ENCODE results near the gene C12orf76.
"Not testable (repeated sequence)": the region's sequence is repeated elsewhere in the genome, so short reads cannot be mapped to it uniquely, and the experiment has no call there.

The C12orf76 gene

GRCh38 chr12:110048242-110049027 is at the start of gene C12orf76:
C12orf76 (minus strand) TSS chr12:110048522; CDS start chr12:110048495, 27 bp downstream.
- DNase-seq = peak; percentile 66

DNA sequence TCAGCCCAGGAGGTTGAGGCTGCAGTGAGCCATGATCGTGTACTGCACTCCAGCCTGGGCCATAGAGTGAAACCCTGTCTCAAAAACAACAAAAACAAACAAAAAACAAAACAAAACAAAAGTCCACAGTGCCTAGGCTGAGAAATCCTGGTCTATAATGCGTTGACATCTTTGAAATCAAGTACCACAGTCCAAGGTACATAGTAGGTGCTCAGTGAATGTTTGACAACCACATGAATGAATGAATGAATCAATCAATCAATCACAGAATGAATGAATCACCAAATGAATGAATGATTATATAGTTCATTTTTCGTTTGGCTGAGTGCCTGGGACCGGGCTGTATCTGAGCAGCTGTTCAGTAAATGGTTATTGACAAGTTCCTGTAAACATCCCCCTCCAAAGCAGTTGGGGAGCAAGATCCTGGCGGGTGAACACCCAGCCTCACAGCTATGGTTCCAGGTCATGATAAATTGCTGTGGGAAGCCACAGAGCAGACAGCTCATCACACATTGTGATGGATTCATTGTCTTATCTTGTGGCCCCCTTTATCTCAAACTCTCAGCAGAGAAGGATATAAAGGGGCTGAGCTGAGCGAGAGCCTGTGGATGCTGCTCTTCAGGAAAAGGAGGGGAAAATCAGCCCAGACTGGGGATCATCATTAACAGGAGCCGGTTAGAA is 45.4 kb upstream of the C12orf76 start:
- no peak for DNase-seq

DNA sequence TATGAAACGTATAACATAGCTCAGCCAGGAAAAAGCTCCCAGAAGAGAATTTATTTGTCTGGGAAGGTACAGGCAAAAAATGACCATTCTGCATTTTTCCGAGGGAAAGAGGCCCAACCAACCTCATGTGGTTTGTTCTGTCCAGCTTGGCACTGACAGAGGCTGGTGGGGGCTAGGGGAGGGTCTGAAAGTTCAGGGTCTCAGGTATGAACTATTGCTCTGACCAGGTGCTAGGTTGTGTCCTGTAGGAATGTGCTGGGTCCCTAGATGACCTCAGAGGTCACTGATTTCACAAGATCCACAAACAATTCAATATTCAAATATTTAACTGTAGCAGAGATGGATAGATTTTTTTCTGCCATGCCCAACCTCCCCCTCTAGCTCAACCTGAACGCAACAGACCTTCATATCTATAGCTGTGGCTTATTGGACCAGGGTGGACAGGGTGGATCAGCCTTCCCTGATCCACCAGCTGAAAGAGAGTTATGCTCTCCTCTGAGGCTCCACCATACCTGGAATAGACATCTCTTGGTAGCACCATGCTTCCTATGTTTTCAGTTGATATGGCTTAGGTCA is 42.9 kb upstream of the C12orf76 start:
- DNase-seq = no peak

DNA sequence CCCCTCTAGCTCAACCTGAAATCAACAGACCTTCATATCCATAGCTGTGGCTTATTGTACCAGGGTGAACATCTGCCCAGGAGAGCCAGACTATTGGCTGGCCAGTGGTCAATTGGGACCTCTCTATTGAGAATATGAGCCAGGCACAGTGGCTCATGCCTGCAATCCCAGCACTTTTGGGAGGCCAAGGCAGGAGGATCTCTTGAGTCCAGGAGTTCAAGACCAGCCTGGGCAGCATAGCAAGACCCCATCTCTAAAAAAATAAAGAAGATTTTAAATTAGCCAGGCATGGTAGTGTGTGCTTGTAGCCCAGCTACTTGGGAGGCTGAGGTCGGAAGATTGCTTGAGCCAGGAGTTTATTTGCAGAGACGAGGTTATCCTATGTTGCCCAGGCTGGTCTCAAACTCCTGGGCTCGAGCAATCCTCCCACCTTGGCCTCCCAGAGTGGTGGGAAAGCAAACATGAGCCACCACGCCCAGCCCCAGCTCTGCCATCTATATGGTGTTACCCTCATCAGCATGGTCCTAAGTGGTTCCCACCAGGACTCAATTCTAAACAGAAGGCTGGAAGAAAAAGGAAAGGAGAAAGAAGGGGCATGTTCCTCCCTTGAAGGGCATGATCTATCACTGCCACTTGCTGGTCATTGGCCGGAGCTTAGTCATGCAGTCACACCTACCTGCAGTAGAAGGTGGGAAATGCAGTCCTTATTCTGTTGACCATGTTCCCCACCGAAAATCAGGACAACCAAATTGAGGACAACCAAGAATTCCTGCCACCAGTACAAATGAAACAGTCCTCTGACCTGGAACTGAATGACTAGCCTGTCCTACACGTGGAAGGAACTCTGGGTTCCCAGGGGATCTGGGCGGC is 42.2 kb upstream of the C12orf76 start:
- DNase-seq = no peak

- no peak for DNase-seq
These were observed 40.6 kb upstream of the C12orf76 start for GRCh38 chr12:110088936-110089335.

DNA sequence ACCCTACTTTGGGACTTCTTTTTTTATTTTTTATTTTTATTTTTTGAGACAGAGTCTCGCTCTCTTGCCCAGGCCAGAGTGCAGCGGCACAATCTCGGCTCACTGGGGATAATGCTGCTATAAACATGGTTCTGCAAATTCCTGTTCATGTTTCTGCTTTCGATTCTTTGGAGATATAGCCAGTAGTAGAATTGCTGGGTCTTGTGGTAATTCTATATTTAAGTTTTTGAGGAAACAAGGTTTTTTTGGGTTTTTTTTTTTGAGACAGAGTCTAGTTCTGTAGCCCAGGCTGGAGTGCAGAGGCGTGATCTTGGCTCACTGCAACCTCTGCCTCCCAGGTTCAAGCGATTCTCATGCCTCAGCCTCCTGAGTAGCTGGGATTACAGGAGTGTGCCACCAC is 39.9 kb upstream of the C12orf76 start:
- not testable (repeated sequence) for DNase-seq

GRCh38 chr12:110084314-110085015 is 36.1 kb upstream of the C12orf76 start:
- no peak for DNase-seq

- DNase-seq = no peak
These were observed 32.1 kb upstream of the C12orf76 start for GRCh38 chr12:110080410-110080809.

DNA sequence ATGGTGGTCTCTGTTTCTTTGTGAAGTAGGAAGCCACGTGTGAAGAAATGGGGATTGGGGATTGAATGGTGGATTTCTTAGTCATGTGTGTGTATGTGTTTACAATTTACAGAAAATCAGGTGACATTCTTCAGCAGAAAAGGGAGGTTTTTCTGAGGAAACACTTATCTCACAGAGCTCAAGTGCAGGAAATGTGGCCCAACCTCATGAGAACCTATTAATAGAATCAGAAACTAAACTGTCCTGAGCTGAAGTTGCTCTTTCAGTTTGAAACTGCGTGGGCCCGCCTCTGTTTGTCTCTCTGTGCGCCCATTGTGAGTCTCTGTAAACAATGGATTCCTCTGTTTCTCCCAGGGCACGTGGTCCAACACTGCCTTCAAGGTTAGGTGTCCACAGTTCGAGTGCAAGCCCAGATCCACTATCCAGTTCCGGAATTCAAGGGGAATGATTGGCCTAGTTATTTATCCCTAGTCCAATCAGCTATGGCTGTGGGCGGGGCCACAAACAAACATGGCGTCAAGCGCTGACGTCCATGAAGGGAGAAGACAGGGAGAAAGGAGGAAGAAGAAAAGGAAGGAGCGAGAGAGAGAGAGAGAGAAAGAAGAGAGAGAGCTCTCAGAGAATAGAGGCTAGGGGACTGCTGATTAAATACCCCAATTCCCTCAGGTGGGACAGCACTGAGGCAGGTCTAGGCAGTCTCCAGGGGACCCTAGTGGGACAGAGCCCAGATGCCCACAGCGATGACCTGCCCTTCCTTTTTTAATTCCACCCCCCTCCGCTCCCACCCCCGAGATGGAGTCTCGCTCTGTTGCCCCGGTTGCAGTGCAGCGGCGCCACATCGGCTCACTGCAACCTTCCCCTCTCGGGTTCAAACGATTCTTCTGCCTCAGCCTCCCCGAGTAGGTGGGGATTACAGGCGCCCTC is 31.4 kb upstream of the C12orf76 start:
- no peak for DNase-seq

DNA sequence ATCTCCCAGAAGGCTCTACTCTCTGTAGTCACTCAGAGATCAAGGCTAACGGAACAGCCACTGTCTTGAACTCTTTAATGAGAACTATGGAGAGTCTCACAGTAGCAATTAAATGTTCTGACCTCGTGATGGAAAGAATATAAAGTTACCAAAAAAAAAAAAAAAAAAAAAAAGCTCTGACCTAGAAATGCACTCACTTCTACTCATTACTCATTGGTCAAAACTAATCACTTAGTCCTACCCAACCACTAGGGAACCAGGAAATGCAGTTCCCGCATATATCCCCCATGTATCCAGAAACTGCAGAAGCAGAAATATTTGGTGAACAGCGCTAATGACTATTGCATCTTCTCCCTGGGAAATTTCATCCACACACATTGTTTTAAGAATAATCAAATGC is 29.5 kb upstream of the C12orf76 start:
- DNase-seq = no peak

DNA sequence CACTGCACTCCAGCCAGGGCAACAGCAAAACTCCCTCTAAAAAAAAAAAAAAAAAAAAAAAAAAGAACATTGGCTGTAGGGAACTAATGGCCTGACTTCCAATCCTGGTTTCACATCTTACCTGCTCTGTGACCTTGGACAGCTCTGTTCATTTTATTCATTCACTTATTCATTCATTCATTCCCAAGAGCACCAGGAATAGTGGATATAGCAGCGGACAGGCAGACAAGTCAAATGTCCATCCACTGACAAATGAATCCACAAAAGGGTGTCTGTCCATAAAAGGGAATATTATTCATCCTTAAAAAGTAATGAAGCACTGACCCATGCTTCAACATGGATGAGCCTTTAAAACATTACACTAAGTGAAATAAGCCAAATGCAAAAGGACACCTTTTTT is 27.6 kb upstream of the C12orf76 start:
- no peak for DNase-seq

GRCh38 chr12:110074089-110074488 is 25.8 kb upstream of the C12orf76 start:
- no peak for DNase-seq

DNA sequence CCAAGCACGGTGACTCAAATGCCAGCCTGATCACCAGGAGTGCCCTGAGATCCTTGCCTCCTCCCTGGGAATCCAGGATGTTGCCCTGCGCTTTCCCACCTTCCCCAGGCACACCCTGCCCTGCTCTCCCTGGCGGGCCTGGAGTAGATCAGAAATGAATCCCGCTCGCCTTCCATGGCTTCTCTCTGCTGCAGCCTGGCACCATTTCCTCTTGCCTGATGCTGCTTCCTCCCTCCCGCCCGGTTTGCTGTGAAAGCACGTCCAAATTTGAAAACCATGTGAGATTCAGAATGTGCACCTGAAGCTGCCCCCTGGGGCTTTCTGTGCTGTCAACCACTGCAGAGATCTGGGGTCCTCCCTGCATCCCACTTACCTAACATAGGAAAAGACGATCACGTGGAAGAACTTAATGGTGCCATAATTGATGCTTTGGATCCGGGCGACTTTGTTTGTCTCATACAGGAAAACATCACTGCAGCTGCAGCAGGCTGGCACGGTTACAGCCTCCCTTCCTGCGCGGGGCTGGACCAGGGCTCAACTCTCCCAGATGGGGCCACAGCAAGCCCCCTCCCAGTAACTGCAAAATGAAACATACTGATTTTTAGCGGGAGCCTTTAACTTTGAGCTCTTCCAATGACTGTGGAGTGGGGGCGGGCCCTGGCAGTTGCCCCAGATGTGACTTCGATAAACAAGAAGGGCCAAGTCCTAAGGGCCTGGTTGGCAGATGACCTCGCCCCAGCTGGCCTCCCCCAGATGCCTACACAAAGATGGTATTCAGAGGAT is 24.9 kb upstream of the C12orf76 start:
- no peak for DNase-seq

DNA sequence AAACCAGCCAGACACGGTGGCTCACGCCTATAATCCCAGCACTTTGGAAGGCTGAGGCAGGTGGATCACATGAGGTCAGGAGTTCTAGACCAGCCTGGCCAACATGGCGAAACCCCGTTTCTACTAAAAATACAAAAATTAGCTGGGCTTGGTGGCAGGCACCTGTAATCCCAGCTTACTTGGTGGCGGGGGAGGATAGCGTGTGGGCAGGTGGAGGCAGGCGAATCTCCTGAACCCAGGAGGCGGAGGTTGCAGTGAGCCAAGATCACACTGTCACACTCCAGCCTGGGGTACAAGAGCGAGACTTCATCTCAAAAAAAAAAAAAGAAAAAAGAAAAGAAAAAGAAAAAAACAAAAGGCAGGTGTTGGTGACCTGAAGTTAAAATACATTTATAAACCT is 24.3 kb upstream of the C12orf76 start:
- DNase-seq = not testable (repeated sequence)

- DNase-seq = no peak
These were observed 23.6 kb upstream of the C12orf76 start for GRCh38 chr12:110071967-110072366.

GRCh38 chr12:110071504-110071903 is 23.2 kb upstream of the C12orf76 start:
- DNase-seq = no peak

DNA sequence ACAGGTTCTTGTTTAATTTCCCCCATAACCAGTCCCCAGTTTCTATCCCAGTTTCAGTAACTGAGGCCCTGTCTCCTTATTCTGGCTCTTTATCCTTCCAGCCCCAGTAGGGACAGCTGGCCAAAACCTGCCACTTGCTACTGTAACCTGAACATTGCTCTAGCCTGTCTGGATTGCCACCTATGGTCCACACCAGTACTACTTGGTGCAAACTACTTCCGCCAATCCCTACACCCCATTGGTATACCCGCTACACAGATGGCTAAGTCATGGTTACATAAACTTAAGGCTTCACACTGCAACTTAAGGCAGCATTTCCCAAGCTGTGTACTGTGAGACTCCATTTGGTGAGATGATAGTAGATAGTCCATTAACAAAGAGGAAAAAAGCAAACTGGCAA is 20.3 kb upstream of the C12orf76 start:
- no peak for DNase-seq

- not testable (repeated sequence) for DNase-seq
These were observed 19.8 kb upstream of the C12orf76 start for GRCh38 chr12:110068115-110068514.

GRCh38 chr12:110067531-110067930 is 19.2 kb upstream of the C12orf76 start:
- DNase-seq = no peak

DNA sequence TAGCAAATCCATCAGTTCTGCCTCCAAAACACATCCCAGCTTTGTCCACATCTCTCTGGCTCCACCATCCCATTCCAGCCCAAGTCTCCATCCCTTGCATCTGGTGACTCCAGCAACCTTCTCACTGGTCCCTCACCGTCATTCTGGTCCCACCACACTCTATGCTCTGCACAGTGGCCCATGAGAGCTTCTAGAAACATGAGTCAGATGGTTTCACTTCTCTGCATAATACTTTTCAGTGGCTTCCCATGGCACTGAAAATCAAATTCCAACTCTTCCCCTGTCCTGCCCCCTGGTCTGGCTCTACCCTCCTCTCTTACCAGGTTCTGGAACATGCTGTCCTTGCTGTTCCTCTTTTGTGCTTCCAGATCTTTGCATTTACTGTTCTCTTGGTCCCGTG is 17.2 kb upstream of the C12orf76 start:
- DNase-seq = no peak
